Cerebellar cortex (tissue), 1 donor: ENCODE data around the gene ATP1A4.

Experiments
- DNase-seq: peaks from one replicate; pipeline ENCODE4 v3.0.0-alpha.2; 2015; ENCODE audit warnings: low spot score

Gene ATP1A4

DNA sequence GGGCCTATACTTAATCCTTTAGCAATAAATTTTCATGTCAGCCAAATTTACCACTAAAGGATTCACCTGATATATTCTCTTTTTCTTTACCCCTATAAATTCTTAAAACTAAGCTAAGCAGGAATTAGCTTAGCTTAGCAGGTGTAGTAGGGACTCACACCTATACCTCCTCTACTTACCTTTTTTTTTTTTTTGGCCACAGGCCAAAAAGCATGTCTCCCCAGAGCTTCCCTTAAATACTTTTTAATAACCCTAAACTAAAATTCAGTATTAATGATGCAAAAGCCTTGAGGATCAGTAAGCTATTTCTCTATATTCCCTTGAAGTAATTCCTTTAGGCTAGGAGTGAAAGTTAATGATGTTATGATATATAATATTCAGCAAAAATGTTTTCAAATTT, 77.0 kb downstream of the ATP1A4 start:
- no peak for DNase-seq

GRCh38 chr1:160232911-160233310, 81.5 kb downstream of the ATP1A4 start:
- no peak for DNase-seq
